GM21390 (cell line): ENCODE data around the gene JPH3.
"Not testable (repeated sequence)": the region's sequence is repeated elsewhere in the genome, so short reads cannot be mapped to it uniquely, and the experiment has no call there.

Source experiments
- ATAC-seq: cut with Tn5 transposase; IDR thresholded peaks from one replicate; pipeline ENCODE4 v1.9.1; 2021; ENCODE audit not compliant: unreplicated experiment

JPH3 gene

GRCh38 chr16:87708881-87709638, 106.8 kb downstream of the JPH3 start:
- ATAC-seq: no peak

DNA sequence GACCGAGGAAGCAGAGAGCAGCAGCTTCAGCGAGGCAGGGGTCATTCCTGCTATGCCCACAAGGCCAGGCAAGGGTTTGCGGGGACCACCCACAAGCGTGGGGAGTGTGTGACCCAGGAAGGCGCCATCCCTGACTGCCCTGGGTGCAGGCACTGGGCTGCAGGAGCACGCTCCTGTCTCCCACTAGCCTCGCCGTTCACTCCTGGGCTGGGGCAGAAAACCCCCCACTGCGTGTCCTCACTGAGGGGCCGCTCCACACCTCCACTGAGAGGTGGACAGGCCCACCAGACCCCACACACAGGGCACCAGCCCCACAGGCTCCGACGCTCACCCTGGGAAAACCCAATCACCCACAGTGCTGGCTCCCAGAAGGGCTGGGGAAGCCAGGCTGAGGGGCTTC, 107.4 kb downstream of the JPH3 start:
- no peak for ATAC-seq

- no peak for ATAC-seq
Measured at GRCh38 chr16:87710887-87711286, 108.6 kb downstream of the JPH3 start.

- ATAC-seq: no peak
Measured at GRCh38 chr16:87712184-87712762, 110.0 kb downstream of the JPH3 start.

DNA sequence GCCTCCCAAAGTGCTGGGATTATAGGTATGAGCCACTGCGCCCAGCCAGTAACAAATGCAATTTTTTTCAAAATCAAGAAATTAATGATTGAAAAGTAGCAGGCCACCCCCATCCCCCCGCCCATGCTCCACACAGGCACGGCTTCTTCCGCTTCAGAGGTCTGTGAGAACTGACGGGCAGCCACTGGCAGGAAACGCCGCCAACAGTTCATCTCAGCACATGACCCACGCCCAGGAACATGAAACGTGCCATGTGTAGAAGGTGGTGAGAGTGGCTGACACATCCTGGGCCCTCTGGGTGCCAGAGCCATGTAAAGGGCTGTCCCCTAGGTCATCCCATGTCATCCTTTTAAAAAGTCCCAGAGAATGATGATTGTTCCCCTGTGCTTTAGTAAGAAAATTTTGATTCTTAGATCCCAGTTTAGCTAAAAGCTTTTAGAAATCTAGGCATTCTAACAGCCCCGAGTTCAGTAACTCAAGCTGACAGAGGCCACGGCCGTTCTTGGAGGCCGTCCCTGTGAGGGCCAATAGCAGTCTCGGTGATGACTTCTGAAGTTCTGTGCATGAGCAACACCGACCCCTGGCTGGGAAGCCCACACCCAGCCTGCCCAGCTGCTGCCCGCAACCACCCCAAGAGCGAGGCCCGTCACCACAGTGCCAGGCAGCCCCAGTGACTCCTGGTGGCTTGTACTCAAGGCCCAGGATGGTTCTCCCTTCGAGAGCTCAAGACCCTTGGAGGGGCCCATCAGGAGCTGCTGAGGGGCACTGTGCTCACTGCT, 111.3 kb downstream of the JPH3 start:
- ATAC-seq: no peak

GRCh38 chr16:87715231-87715630, 112.9 kb downstream of the JPH3 start:
- ATAC-seq: no peak

DNA sequence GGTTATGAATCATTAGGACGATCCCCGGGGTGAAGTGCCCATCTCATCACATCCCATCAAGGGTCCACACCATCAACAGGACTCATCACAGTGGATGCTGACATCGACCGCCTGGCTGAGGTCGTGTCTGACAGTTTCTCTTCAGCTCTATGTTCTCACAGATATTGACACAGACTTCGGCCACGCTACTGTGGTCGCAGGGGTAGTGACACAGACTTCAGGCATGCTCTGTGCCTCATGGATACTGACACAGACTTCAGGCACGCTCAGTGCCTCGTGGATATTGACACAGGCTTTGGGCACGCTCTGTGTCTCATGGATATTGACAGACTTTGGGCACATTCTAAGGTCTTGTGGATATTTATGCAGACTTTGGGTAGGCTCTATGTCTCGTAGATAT, 113.3 kb downstream of the JPH3 start:
- ATAC-seq: no peak

GRCh38 chr16:87718831-87719230, 116.5 kb downstream of the JPH3 start:
- ATAC-seq: not testable (repeated sequence)

DNA sequence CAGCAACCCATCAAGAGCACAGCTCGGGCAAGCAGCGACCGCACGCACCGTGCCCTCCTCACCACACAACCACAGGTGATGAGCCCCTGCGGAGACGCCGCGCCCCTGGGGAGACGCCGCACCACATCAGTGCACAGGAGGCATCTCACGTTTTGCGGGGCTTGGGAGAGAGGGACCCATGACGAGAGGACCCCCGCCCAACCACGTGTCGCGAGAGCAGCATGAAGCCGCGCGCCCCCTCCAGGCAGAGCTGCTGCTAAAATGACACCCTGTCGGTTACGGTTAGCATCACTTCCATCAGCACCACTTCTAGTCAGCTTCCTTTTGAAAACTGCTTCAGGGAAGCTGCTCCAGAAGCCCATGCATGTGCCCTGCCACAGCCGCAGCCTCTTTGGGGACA, 118.1 kb downstream of the JPH3 start:
- no peak for ATAC-seq

GRCh38 chr16:87721622-87722585, 119.6 kb downstream of the JPH3 start:
- ATAC-seq: no peak

DNA sequence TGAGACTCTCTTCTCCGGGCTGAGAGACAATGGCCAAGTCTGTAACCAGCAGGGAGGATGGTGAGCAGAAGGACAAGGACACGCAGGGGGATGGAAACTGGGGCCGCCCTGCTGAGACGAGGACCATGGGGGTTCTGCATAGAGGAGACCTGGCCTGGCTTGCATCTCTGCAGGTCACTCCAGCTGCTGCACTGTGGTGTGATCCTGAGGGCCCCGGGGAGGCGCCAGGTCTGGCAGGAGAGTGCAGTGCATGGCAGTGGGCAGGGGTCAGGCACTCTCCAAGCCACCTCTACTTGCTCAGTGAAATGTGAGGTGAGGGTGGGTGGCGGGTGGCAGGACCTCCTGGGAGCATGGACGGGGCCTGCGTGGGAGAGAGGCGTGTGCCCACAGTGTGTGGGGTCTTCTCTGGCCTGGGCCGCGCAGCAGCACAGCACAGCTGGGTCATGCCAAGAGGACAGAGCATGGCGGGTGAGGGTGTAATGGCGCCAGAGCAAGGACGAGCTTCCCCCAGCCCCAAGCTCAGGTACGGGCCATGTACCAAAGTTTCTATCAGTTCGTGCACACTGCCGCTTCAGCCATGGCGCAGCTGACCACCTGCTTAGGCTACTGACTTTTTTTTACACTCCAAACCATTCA, 120.4 kb downstream of the JPH3 start:
- ATAC-seq: no peak

- peak; percentile 54 for ATAC-seq
Measured at GRCh38 chr16:87723226-87723623, 120.9 kb downstream of the JPH3 start.

DNA sequence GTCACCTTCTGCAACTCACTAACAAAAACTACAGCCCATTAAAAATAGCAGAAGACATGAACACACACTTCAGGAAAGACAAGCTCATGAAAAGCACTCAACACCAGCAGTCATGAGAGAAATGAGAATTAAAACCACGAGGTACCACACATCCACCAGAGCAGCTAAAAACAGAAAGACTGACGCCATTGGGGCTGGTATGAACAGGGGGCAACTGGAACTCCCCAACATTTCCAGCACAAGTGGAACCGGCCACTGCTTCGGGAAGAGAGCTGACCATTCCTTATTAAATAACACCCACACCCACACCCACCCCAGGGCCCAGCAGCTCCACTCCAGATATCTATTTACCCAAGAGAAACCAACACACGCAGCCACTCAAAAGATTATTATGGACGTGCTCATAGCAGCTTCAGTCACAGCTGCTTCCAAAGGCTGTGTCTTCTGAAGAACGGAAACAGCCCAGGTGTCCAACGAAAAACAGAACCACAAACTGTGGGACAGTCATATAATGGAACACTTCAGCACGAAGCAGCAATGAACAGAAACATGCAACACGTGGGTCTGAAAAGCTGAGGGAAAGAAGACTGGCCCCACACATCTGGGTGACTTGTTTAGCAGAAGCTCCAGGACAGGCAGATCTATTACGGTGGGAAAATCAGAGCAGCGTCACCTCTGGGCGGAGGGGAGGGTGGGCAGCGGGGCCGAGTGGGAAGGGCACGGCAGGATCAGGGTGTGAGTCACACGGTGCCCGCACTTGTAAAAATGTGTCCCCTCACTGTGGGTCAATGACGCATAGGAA, 122.4 kb downstream of the JPH3 start:
- ATAC-seq: no peak

DNA sequence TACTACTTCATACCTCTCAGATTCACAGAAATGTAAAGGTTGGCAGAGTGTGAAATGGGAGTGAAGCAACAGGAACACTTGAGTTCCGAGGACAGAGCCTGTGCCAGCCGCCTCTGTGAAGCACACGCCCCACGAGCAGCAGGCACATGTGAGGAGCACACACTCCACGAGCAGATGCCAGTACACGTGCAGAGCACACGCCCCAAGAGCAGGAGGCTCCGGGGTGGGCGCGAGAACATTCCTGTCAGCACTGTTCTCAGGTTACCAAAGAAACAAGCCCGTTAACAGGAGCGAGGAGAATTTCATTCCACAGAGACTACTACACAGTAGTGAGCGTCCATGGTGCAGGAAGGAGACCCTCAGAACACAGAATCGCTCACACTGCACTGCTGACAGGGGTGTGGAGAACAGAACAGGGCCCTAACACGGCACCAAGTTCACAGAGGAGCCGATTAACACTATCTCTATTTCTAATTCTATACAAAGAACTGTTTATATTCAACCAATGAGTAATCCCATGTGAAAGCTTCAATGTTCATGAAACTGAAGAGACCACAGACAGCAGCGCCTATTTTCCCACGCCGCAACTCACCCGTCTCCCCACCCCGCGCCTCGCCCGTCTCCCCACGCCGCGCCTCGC, 123.4 kb downstream of the JPH3 start:
- no peak for ATAC-seq

- ATAC-seq: not testable (repeated sequence)
Measured at GRCh38 chr16:87726577-87726976, 124.3 kb downstream of the JPH3 start.

DNA sequence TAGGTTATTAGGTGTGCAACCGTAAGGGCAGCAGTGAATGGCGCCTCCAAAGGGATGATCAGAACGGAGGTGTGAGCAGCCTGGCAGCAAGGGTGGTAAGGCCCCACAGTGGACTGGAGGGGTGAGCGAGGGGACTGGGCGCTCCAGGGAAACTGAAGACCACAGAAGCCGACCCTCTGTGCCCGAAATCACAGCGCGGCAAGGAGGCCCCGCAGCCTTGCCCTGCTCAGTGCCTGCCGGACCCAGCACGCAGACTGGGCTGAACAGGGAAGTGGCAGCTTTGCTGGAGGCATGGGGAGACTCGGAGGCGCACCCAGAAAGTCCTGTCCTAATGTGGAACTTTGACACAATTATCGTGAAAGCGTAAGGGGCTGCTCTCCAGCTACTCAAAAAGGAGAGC, 125.0 kb downstream of the JPH3 start:
- ATAC-seq: no peak

DNA sequence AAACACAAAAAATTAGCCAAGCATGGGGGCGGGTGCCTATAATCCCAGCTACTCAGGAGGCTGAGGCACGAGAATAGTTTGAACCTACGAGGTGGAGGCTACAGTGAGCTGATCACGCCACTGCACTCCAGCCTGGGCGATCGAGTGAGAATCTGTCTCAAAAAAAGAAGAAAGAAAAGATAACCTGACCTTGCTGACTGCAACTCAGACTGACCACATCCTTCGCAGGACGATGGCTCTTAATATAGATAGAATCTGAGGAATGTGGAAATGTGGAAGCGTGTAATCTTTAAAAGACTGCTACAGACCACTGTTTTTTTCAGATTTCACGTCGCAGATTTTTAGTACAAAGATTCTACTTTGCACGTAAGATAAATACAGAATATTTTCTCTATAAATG, 125.7 kb downstream of the JPH3 start:
- no peak for ATAC-seq

DNA sequence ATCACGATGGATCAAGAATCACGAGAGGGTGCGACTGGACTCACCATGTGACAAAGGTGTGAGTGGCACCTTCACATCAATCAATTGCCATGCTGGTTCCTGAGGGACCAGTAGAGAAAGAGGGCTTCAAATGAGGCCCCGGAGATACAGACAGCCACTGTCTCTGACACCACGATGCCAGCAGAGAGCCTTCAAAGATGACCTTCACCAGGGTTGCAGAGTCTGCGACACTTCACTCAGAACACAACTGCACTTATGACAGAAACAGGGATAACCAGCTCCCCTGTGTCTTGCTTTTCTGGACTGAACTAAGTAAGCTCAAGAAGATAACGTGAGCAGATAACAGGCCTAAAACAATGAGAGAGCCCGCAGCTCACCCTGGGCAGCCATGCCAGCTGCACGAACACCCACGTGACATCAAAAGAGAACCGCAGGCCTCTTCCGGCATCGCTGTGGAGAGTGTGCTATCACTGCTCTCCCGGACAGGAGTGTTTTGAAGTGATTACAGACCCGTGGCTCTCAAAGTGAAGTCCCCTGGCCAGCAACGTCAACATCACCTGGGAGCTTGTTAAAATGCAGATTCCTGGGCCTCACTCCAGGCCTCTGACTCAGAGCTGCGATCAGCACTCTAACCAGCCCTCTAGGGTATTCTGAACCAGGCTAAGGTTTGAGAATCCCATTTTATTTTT, 127.1 kb downstream of the JPH3 start:
- no peak for ATAC-seq

DNA sequence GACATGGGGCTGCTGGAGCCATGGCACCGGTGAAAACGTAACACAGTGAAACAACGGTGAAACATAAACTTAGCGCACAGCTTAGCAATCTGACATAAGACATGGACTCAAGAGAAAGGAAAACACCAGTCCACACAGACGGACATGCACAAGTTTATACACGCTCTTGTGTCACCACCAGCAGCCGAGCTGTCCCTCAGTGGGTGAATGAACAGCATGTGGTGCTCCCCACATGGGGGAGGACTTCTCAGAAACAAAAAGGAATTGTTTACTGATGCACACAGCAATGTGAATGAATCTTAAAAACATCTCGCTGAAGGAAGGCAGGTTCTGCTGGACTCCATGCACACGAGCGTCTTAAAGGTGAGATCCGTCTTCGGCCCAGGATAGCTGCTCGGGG, 129.3 kb downstream of the JPH3 start:
- ATAC-seq: no peak
